Measurements from ENCODE around the gene NOXA1.
"Not testable (repeated sequence)": the region's sequence is repeated elsewhere in the genome, so short reads cannot be mapped to it uniquely, and the experiment has no call there.

NOXA1 gene

GRCh38 chr9:137465000-137465719, 42.0 kb downstream of the NOXA1 start:
- no peak for DNase-seq (ENCODE audit: low spot score)

- DNase-seq (ENCODE audit: low spot score): no peak
Measured at GRCh38 chr9:137465720-137466388, 42.7 kb downstream of the NOXA1 start.

GRCh38 chr9:137466389-137467085, 43.3 kb downstream of the NOXA1 start:
- DNase-seq (ENCODE audit: low spot score): not testable (repeated sequence)

- DNase-seq (ENCODE audit: low spot score): no peak
Measured at GRCh38 chr9:137467161-137467581, 44.0 kb downstream of the NOXA1 start.

GRCh38 chr9:137467896-137468295, 44.7 kb downstream of the NOXA1 start:
- no peak for DNase-seq (ENCODE audit: low spot score)

GRCh38 chr9:137470785-137471184, 47.6 kb downstream of the NOXA1 start:
- DNase-seq (ENCODE audit: low spot score): no peak

- no peak for DNase-seq (ENCODE audit: low spot score)
Measured at GRCh38 chr9:137474271-137474670, 51.1 kb downstream of the NOXA1 start.

- no peak for DNase-seq (ENCODE audit: low spot score)
Measured at GRCh38 chr9:137475666-137476065, 52.5 kb downstream of the NOXA1 start.

GRCh38 chr9:137476856-137477255, 53.7 kb downstream of the NOXA1 start:
- no peak for DNase-seq (ENCODE audit: low spot score)

GRCh38 chr9:137477778-137478612, 54.8 kb downstream of the NOXA1 start:
- no peak for DNase-seq (ENCODE audit: low spot score)

- DNase-seq (ENCODE audit: low spot score): no peak
Measured at GRCh38 chr9:137478613-137478961, 55.4 kb downstream of the NOXA1 start.

- no peak for DNase-seq (ENCODE audit: low spot score)
Measured at GRCh38 chr9:137478962-137479861, 56.0 kb downstream of the NOXA1 start.

- DNase-seq (ENCODE audit: low spot score): no peak
Measured at GRCh38 chr9:137479892-137480685, 56.9 kb downstream of the NOXA1 start.

- no peak for DNase-seq (ENCODE audit: low spot score)
Measured at GRCh38 chr9:137480686-137481683, 57.8 kb downstream of the NOXA1 start.

- peak; percentile 35 for DNase-seq (ENCODE audit: low spot score)
Measured at GRCh38 chr9:137482094-137482781, 59.0 kb downstream of the NOXA1 start.

Data from globus pallidus (tissue), 1 donor.